Memory B cell (primary cell): ENCODE data around the gene REPS1.
A peak's percentile ranks its signal among the peaks of the same experiment; 100 is the strongest.
"Not testable (repeated sequence)": the region's sequence is repeated elsewhere in the genome, so short reads cannot be mapped to it uniquely, and the experiment has no call there.

Experiments
- ATAC-seq: fragments of 150-1000 bp; cut with Tn5 transposase; 2 replicates; pipeline ENCODE4 v1.10.0; 2021; ENCODE audit warnings: low read depth, mild to moderate bottlenecking, moderate library complexity
- DNase-seq, 2 donors: peaks; one replicate each; pipeline ENCODE4 v3.0.0; 2022; ENCODE audit warnings: low spot score in 2 of 2
- H3K27ac Mint-ChIP-seq: one replicate; pipeline ENCODE4 v1.8.0; 2022; ENCODE audit warnings: mild to moderate bottlenecking, moderate library complexity, mixed read lengths
- H3K27me3 Mint-ChIP-seq: one replicate; pipeline ENCODE4 v1.8.0; 2022; ENCODE audit warnings: mixed read lengths
- H3K36me3 Mint-ChIP-seq: one replicate; pipeline ENCODE4 v1.8.0; 2022; ENCODE audit warnings: mild to moderate bottlenecking, mixed read lengths
- H3K4me1 Mint-ChIP-seq: one replicate; pipeline ENCODE4 v1.8.0; 2022; ENCODE audit warnings: mixed read lengths
- H3K4me3 Mint-ChIP-seq: one replicate; pipeline ENCODE4 v1.8.0; 2022; ENCODE audit warnings: mild to moderate bottlenecking, moderate library complexity, mixed read lengths
- H3K9me3 Mint-ChIP-seq: one replicate; pipeline ENCODE4 v1.8.0; 2022; ENCODE audit warnings: mixed read lengths

Gene REPS1

GRCh38 chr6:138987643-138988468 is at the start of gene REPS1:
Gene REPS1 (minus strand): TSS chr6:138988253. CDS start chr6:138987682, 571 bp downstream.
- H3K27me3 Mint-ChIP-seq: no peaks in the 10 kb centered on the region
- DNase-seq (peak; percentile 92 to 97), ATAC-seq (peak; percentile 86)
- H3K36me3 Mint-ChIP-seq: no peaks in the 10 kb centered on the region
- H3K4me3 Mint-ChIP-seq: peak within 1 kb of the TSS; percentile 96
- no peaks in the 10 kb centered on the region for H3K9me3 Mint-ChIP-seq
- peaks cover 11% of the 10 kb centered on the region for H3K4me1 Mint-ChIP-seq
- peak within 1 kb of the TSS; percentile 95 for H3K27ac Mint-ChIP-seq

GRCh38 chr6:139037490-139037889 is 49.4 kb upstream of the REPS1 start:
- Mint-ChIP-seq H3K27ac (no peak overlapping the region), H3K4me3 (no peak overlapping the region), H3K36me3 (peaks cover 15% of the 10 kb centered on the region), H3K27me3 (no peaks in the 10 kb centered on the region), H3K4me1 (peaks cover 9% of the 10 kb centered on the region), H3K9me3 (no peaks in the 10 kb centered on the region)
- ATAC-seq (no peak), DNase-seq (no peak)

- Mint-ChIP-seq H3K27ac (no peak overlapping the region), H3K27me3 (no peaks in the 10 kb centered on the region)
These were observed 42.3 kb upstream of the REPS1 start for GRCh38 chr6:139030228-139030963.

GRCh38 chr6:139029470-139030227 is 41.6 kb upstream of the REPS1 start:
- DNase-seq (peak; percentile 4 to 22), ATAC-seq (no peak)
- Mint-ChIP-seq H3K9me3 (no peaks in the 10 kb centered on the region), H3K4me3 (no peak overlapping the region), H3K4me1 (peaks cover 20% of the 10 kb centered on the region), H3K36me3 (peaks cover 3% of the 10 kb centered on the region), H3K27me3 (no peaks in the 10 kb centered on the region), H3K27ac (no peak overlapping the region)

More at GRCh38 chr6:139030228-139030963, 42.3 kb upstream of the REPS1 start:
- peaks cover 3% of the 10 kb centered on the region for H3K36me3 Mint-ChIP-seq
- peaks cover 20% of the 10 kb centered on the region for H3K4me1 Mint-ChIP-seq
- ATAC-seq (peak; percentile 86), DNase-seq (peak in 1 of 2 donors; percentile 60)
- H3K4me3 Mint-ChIP-seq: no peak overlapping the region
- no peaks in the 10 kb centered on the region for H3K9me3 Mint-ChIP-seq

GRCh38 chr6:139028658-139029469 is 40.8 kb upstream of the REPS1 start, which contains the start of gene ABRACL:
Gene ABRACL (plus strand): TSS chr6:139028745. CDS start chr6:139034161, 5,416 bp downstream.
- H3K27me3 Mint-ChIP-seq: no peaks in the 10 kb centered on the region
- H3K4me1 Mint-ChIP-seq: peaks cover 20% of the 10 kb centered on the region
- peak; percentile 46 for ATAC-seq
- peak within 1 kb of the TSS; percentile 94 for H3K4me3 Mint-ChIP-seq
- peaks cover 3% of the 10 kb centered on the region for H3K36me3 Mint-ChIP-seq
- H3K27ac Mint-ChIP-seq: peak within 1 kb of the TSS; percentile 76
- DNase-seq: peak; percentile 23 to 45
- H3K9me3 Mint-ChIP-seq: no peaks in the 10 kb centered on the region

- Mint-ChIP-seq H3K27ac (peak overlapping the region; percentile 76), H3K27me3 (no peaks in the 10 kb centered on the region), H3K9me3 (no peaks in the 10 kb centered on the region), H3K36me3 (no peaks in the 10 kb centered on the region), H3K4me1 (peaks cover 16% of the 10 kb centered on the region), H3K4me3 (peak overlapping the region; percentile 94)
- ATAC-seq (no peak), DNase-seq (no peak)
These were observed 40.2 kb upstream of the REPS1 start for GRCh38 chr6:139028215-139028657.

- Mint-ChIP-seq H3K27me3 (no peaks in the 10 kb centered on the region), H3K9me3 (no peaks in the 10 kb centered on the region), H3K36me3 (no peaks in the 10 kb centered on the region), H3K27ac (peak overlapping the region; percentile 76), H3K4me1 (peaks cover 12% of the 10 kb centered on the region), H3K4me3 (peak overlapping the region; percentile 94)
- DNase-seq (no peak), ATAC-seq (no peak)
These were observed 39.6 kb upstream of the REPS1 start for GRCh38 chr6:139027620-139028182.

- not testable (repeated sequence) for ATAC-seq, H3K4me3 Mint-ChIP-seq, H3K27ac Mint-ChIP-seq, DNase-seq, H3K36me3 Mint-ChIP-seq, H3K27me3 Mint-ChIP-seq, H3K9me3 Mint-ChIP-seq
- H3K4me1 Mint-ChIP-seq: peaks cover 10% of the 10 kb centered on the region
These were observed 37.4 kb upstream of the REPS1 start for GRCh38 chr6:139025416-139025815.

- H3K4me1 Mint-ChIP-seq: peaks cover 9% of the 10 kb centered on the region
- no peaks in the 10 kb centered on the region for H3K36me3 Mint-ChIP-seq
- ATAC-seq (no peak), DNase-seq (no peak)
- H3K27ac Mint-ChIP-seq: no peak overlapping the region
- H3K27me3 Mint-ChIP-seq: no peaks in the 10 kb centered on the region
- no peak overlapping the region for H3K4me3 Mint-ChIP-seq
- no peaks in the 10 kb centered on the region for H3K9me3 Mint-ChIP-seq
These were observed 32.6 kb upstream of the REPS1 start for GRCh38 chr6:139020689-139021088.

GRCh38 chr6:139019722-139020121 is 31.7 kb upstream of the REPS1 start:
- no peaks in the 10 kb centered on the region for H3K27me3 Mint-ChIP-seq

GRCh38 chr6:139017227-139017626 is 29.2 kb upstream of the REPS1 start:
- no peak overlapping the region for H3K4me3 Mint-ChIP-seq
- H3K36me3 Mint-ChIP-seq: no peaks in the 10 kb centered on the region
- peaks cover 9% of the 10 kb centered on the region for H3K4me1 Mint-ChIP-seq
- DNase-seq (no peak), ATAC-seq (no peak)
- H3K27me3 Mint-ChIP-seq: peaks cover 1% of the 10 kb centered on the region
- H3K27ac Mint-ChIP-seq: peak overlapping the region; percentile 25
- H3K9me3 Mint-ChIP-seq: no peaks in the 10 kb centered on the region

More at GRCh38 chr6:139019722-139020121, 31.7 kb upstream of the REPS1 start:
- DNase-seq (no peak), ATAC-seq (no peak)
- no peaks in the 10 kb centered on the region for H3K9me3 Mint-ChIP-seq
- H3K36me3 Mint-ChIP-seq: no peaks in the 10 kb centered on the region
- H3K4me3 Mint-ChIP-seq: no peak overlapping the region
- H3K27ac Mint-ChIP-seq: no peak overlapping the region
- peaks cover 9% of the 10 kb centered on the region for H3K4me1 Mint-ChIP-seq

- Mint-ChIP-seq H3K27ac (peak overlapping the region; percentile 25), H3K9me3 (no peaks in the 10 kb centered on the region), H3K27me3 (peaks cover 1% of the 10 kb centered on the region), H3K4me3 (peak overlapping the region; percentile 8), H3K36me3 (no peaks in the 10 kb centered on the region), H3K4me1 (peaks cover 9% of the 10 kb centered on the region)
- peak in 1 of 2 donors; percentile 25 for DNase-seq
- peak; percentile 99 for ATAC-seq
These were observed 28.5 kb upstream of the REPS1 start for GRCh38 chr6:139016337-139017213.
